Measurements from ENCODE around the gene EXO1.

DNA sequence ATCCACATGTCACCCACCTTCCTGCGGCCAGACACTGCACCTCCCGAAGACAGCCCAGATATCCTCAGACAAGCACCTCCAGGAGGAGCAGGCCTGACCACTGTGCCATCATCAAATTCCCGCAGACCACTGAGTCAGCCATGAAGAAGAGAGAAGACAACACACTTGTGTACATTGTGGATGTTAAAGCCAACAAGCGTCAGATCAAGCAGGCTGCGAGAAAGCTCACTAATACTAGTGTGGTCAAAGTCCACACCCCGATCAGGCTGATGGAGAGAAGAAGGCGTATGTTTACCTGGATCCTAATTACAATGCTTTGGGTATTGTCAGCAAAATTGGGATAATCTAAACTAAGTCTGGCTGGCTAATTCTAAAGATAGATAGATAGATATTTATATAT, 68.2 kb downstream of the EXO1 start:
- TF ChIP-seq CTCF (IDR thresholded peaks at IDR 0.05) (no peak), POLR2A (IDR thresholded peaks at IDR 0.05) (no peak)

Measured in uterus (tissue), 2 donors.